ENCODE results near the gene SIM1.

Gene SIM1

DNA sequence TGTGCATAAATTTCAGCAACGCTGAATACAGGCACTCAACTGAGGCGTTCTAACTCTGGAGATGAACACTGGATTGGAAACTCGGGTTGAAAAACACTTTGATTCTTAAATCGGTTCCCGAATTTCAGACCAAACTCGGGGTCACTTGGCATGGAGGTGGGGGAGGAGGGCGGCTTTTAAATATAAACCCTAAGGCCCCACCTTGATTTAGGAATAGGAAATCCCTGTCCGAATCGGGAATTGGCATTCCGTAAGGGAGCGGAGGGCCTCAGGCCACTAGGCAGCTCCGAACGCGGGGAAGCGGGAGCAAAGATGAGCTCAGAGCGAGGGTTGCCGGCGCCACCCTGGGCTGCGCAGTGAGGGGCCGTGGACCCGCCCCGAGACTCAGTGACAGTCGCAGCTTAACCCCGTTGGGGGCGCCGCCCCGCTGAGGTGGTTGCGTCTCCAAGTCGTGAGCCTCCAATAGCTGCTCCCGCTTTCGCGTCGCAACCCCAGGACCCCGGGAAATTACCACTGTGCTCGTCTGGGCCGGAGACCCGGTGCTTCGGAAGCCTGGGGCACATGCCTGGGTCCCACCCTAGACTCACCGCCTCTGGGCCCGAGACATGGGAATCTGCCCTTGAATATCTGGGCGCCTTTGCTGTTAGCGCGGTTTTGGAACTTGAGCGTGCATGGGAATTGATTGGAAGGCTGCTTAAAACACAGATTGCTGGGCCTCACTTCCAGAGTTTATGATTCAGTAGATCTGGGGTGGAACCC is 4.6 kb upstream of the SIM1 start:
- DNase-seq: no peak

DNA sequence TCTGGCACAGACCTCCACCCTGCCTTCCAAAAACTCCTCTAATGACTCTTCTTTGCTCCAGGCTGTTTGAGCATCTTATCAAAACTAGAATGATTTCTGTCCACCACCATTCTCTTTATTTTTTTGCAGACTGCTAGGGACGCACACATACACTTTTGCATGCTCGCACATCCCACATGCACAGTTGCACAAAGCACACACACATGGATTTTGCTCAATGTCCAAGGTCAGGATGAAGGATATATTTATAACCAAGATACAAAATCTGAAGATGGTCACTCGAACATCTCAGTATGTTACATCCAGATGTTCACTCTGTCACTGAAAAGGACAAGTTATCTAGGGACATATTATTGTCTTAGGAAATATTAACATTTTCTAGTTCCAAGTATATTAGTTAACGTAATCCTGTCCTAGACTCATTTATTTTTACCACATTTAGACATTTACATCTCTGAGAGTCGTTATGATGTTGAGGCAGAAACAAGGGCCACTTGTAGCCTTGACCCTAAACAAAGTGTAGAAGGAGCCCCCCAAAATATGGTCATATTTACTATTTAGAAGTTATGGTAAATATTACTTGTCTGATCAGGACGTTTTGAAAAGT is 3.4 kb upstream of the SIM1 start:
- no peak for DNase-seq

DNA sequence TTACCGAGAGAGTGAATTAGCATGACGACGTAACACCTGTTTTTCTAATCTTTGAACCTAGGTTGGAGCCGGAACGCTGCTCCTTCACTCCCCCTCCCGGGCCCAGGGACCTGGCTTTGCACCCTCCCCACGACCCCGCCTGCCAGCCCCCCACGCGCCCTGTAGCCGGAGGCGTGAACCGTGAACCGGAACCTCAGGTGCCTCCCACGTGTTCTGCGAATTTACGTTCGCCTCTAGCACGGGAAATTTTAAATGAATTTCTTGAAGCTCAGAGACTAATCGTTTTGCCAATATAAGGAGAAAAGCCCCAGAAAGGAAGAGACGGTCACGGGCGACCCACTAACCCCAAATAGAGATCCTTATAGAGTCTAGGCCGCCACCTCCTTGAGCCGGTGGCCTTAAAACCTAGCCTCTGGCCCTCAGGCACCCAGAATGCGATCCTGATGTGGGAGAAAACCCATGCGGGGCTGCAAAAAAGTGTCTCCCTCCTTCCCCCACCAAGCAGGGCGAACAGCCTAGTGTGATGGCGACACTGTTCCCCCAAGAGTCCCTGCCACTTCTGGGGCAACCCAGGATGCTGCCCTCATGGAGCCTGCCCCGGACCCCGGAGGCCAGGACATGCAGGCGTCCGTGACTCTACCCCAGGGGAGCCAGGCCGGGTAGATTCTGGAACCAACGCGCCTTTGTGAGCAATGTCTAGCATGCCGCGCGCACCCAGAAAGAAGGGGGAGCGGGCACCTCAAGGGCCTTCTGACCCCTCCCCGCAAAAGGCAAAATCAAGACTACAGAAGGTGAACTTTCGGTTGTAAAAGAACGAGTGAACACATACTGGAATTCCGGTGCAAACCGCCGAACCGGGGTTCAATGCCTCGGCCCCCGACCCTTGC is 2.7 kb upstream of the SIM1 start:
- DNase-seq: no peak

DNA sequence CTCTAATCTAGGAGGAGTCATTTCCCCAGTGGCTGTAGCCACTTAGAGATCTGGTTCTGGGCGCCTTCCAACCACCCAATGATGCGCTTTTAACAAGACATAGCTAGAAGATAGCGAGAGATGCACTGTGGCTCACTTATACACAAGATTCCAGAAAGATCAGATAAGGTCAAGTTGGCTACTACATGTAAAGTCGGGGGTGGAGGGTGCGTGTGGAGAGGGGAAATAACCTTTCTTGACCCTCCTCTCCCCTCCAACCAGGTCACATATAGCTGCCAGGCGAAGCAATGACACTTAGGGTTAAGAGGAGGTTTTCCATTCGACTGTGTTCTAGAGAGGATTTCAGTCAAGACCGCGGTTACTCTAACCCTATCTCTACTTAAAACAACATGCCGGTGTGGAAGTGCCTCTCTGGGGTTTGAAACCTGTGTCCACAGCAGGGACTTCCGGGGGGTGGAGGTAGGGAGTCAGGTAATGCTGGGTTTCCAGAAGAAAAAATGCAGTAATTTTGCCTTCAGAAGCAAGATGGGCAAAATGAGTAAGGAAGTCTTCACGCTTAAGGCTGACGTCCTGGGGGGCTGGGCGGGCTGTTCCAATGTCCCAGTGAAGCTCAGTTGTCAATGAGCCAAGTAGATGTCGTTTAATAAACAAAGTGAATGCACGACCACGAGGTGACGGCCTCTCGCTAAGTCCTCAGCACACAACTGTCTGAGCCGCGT is 1.8 kb upstream of the SIM1 start:
- no peak for DNase-seq

DNA sequence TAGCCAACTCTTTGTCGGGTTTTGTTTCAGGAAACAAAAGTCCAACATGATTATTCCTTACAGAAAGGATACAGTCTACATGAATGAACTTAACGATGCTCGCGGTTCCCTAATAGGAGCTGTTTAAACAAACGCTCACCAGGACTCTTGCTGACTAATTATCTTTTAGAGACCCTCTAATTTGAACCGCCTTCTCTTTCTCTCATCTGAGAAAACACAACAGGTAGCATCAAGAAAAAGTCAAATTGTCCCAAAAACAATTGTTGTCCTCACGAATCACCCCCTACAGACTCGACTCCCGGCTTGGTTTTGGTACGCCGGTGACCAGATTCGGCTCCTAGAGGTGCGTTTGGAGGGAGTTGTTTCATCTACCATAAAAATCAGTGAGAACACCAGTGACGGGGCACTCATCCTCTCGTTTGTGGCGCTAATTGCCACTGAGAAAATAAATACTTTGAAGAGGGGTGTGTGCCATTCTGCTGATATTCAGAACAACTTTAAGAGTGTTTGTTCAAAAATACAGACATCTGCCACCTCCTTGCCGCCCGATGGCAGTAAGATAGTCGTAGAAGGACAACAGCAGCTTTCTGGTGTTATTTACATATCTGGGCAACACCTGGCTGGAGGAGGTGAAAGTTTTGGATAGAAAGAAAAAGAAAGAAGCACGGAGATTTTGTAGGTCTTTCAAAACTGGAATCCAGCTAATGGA is 1.1 kb upstream of the SIM1 start:
- no peak for DNase-seq

DNA sequence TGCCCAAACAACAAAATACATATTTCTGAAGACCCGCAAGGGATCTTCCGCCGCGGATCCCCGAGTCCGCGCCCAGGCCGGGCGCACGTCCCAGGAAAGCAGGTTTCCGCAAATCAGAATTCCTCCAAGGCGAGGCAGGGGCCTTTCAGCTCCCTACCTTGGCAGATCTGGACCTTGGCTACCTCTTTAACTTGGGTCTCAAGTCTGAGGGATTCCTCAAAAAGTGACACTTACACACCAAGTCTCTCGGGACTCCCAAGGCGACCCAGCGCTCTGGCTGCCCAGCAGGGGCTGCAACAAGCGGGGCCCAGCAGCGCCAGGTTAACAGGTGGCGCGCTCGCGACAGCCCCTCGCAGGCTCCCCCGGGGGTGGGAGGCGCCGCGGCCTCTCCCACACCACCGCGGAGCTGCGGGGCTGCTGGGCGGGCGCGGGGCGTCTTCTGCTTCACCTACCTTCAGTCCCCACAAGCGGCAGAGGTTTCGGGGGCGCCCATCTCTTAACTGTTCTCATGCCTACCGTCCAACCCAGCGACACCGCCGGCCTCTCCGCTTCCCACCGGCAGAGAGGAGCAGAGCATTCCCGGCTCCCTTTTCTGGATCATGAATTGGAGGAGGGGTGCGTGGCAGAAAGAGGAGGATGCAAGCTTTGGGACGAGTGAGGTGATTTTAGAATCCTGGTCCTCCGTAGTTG is 414 bp downstream of the SIM1 start:
- no peak for DNase-seq

DNA sequence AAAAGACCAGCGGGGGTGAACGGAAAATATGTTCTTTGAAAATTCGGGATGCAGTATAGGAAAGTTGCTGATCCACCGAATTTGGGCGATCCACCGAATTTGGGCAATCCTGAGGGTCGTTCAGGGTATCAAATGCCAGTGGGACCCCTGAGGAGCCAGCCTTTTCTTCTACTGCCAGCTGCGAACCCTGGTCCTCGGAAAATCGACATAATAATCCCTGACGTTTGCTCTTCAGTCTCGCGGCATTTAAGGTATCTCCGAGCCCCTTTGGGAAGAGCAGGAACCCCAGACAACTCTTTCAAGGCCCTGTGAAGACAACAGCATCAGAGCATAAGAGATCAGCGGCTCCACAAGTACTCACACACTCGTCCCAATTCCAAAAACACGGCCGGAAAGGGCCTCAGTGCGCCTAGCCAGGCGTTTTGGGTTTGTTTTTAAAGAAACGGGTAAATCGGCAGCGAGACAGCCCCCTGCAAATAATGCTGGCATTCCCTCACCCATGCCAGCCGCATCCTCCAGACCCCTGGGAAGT is 1.0 kb downstream of the SIM1 start:
- peak; percentile 39 for DNase-seq

DNA sequence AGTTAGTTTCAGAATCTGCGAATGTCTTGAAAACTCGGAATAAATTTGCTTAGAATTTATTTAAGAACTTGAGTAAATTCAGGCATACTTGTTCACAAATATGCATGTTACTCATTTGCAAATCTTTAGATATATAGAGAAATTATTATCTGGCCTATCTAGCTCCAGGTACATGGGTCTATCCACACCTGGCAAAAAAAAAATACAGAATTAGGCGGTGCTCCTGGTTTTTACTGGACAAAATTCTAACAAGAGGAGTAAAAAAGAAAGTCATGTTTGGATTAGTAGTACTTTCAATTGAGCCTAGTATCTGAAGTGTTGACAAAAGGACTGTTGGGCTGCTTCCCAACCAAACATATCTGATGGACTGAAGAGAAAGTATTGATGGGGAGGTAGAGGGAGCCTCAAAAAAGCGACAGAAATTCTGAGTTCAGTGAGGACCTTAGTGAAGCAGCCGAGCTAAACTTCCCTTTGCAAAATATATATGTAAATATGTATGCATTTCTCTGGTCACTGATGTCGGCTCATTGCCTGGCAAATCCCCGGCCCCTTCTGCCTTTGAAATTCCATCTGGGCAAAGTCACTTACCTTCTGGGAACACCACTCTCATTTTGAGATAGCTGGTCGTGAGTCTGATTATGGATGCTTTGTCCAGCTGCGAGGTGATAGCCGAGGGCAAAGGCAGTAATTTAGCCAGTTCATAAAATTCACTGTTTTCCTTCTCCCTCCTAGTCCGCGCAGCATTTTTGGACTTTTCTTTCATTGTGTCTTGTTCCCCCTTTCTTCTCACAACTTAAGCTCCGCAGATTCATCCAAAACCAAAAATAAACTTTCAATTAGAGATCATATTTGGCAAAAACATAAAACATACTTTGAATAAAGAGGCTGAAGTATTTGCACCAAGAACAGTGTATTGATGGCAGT is 1.8 kb downstream of the SIM1 start:
- no peak for DNase-seq

DNA sequence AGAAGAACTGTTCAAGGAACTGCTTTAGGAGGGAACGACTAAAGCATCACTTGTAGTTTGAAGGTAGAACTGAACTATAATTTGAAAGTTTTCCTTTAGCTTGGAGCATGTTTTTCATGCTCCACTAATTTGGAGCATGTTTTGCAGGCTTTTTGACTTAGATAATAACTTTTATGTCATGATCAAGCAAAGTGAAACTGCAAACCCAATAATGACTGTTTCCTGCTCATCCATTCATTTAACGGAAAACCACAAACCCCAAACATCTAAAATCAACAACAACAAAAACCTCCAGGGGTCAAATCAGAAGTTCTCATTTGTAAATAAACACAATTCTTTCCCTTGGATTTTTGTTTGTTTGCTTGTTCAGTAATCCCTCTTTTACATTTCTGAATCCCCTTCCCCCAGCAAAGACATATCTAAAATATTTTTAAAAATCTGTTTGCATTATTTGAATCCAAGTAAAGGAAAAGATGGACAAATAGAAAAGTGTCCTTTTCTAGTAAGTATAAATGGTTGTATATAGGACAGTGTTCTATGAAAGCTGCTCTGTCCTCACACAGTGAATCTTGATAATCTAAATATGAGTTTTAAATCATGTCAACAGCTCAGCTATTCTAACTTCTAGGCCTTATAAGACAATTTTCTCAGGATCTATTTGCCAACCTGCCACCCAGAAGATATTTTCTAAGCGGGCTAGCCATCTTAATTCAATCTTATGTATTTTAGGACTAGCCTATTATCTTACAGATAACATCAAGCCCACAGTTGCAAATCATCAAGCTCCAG is 2.6 kb downstream of the SIM1 start:
- DNase-seq: no peak

DNA sequence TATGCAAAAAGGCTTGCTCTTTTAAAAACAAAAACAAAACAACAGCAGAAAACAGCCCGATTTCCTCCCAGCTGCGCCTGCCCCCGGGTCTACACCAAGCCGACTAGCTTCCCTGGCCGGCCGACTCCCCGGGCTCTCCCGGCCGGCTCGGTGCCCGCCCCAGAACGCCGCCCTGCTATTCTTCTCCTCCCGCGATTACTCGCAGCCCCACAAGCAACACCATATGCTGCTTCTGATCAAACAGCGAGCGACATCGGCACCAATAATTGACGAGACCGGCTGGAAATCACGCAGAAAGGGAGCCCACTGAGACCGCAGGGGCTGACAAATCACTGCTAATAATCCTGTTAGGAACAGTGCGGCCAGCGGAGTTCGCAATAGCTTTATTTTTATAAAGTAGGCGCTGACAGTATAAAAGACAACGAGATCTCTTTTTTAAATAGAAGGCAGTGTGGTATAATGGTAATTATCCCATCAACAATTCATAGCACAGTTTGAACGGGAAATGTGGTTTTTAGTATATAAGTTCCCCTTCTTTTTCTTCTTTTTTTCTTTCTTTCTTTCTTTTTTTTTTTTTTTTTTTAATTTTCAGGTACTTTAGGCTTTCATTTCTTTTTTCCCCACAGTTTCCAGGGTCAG is 3.3 kb downstream of the SIM1 start:
- peak; percentile 73 for DNase-seq

DNA sequence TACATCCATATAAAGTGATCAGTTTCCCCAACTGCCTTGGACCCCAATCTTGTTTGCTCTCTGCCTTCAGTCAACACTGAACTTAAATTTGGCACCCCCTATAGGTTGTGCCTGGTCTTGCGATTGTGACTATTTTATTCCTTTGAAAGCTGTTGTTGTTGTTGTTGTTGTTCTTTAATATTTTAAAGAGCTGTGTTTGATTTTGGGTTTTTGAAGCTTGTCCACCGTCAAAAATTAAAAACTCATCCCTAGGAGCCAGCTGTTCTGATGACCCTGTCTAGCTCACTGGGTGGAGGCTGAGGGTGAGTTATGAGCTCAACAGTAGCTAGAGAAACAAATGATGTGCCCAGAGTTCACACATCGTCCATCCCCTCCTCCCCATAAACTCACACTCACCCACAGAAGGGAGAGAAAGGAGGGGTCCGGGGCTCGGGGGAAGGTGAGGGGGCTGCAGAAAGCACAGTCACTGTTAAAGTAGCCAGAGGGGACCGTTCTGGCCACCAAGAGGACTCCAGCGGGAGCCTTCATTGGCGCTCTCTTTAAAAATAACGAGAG is 4.0 kb downstream of the SIM1 start:
- DNase-seq: peak; percentile 47

DNA sequence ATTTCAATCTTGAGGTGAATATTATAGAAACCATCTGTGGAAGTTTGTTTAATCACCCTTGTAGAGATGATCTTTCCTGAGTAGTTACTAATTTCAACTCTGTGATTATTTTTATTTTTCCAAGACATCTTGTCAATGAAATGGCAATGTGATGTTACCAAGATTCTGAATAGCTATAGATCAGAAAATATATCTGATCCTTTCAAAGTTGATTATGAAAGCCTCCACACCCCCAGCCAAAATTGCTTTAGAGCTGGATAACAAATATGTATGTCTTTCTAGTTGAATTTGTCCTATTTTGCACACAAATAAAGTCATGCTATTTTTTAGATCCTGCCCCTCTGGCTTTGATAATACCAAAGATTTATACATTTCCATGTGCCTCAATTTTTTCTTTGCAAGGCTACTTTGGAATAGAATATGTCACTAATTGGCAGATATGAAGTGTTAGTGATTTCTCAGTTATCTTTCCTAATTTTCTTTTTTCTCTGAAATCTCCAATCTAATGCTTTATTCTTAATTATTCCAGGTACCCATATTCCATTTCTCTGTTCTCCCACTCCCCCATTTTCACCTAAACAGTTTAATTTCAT is 5.0 kb downstream of the SIM1 start:
- no peak for DNase-seq

DNA sequence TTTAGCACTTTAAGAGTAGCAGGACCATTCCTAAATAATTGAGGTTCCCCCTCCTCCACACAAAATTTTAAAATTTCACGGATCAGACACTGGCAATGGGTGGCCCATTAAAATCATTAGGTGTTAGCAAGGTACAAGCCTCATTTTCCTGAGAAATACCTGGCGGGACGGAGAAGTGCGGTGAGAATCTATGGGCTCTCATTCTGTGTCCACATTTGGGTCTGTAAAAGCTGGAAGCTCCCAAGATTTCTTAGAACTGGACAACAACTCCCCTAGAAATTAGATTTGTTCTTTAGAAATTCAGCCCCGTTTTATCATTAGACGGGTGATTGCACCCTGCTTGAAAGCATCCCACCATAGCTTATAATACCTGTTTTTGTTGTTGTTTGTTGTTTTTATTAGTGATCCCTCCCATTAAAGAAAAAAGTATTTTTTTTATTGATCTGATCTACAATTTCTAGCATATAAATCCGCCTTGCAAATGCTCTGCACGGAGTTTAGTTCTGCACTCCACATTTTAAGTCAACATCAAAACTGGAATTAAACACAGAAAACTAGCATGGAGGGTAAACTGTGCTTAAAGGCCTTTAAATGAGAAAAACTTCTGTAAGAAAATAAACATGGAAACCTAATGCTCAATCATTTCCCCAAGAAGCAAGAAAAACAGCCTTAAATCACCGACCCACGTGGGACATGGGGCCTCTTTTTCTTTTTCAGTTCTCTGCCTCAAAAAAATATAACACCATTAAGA is 5.7 kb downstream of the SIM1 start:
- no peak for DNase-seq

DNA sequence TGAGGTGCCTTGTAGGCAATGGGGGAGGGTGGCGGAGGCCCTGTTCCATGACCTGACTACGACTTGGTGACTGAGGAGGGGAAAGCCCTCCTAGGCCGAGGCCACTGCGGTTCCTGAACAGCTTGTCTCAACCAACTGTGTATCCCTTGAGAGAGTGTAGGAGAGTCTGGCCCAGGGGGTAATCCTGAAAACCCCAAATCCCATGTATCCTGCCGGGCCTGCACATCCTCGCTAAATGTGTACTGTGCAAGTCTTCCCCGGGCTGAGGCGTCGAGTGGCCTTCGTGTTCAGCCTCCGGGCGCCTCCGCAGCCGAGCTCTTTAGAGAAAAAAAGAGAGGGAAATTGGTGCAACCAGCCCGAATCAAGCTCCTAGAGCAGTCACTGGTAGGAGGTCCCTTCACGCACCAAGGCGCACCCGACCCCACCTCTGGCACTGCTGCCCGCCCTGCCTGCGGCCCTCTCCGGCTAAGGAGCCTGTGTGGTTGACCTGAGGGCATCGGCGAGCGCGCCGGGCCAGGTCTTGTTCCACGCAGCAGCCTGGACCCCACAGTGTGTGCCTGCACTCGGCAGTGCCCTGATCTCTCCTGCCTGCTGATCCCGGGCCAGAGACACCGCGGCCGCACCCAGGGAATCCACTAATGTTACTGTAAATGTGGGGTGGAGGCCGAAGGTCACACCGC is 7.3 kb downstream of the SIM1 start:
- no peak for DNase-seq

DNA sequence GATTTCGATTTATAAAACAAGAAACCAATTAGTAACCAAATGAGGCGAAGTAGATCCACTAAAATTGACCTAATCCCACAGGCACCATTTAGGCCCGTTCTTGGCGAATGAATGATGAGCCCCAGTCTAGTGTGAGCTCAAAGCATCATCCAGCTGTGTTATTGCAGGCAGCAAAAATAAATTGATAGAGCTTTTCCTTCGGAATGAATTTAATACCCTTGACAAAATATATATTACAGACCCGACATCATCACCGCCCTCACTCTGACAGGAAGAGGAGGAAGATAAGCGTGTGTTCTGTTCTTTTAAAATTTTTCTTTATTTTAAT is 7.8 kb downstream of the SIM1 start:
- no peak for DNase-seq

DNA sequence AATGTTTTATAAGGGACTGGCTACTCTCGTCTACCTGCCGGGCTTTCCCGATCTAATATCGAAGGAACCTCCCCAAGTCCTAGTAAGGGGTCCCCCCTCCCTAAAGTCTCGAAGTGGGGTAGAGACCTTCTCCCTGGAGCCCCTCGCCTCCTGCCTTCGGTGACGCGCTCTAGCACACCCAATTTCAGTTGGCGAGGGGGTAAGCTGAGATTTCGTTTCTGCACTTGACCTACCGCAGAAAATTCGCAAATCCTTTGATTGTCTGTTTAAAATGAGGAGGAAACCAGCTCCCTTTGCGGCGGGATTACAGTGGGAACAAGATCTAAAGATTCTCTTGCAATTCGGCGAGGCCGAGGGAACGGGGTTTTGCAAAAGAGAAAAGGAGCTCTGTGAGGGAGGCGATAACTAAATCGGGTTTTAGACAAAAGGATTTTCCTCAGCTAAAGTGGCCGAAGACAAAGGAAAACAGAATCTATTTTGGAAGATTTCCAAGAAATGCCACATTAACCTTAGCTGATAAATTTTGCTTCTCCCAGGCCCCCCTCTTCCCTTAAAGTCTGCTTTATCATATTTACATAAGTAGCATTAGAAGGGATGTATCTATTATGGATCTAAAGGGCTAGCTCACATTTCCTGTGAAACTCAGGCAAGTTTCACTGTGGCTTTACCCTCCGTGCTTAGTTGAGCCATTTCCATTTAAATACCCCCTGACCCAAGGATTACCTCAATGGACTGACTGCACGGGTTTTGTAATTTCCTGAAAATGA is 8.4 kb downstream of the SIM1 start:
- no peak for DNase-seq

All from fibroblast of skin of right biceps (primary cell).